ENCODE measurements around the gene FOXJ3. TPM values are rescaled to one million over a fixed set of nuclear protein-coding genes. Genes with fewer than 3 reads are reported as not detected.

FOXJ3 gene
- total RNA-seq, 4 donors from 2014 or later, result 34.5 to 40.0 (median 36.1) TPM

DNA sequence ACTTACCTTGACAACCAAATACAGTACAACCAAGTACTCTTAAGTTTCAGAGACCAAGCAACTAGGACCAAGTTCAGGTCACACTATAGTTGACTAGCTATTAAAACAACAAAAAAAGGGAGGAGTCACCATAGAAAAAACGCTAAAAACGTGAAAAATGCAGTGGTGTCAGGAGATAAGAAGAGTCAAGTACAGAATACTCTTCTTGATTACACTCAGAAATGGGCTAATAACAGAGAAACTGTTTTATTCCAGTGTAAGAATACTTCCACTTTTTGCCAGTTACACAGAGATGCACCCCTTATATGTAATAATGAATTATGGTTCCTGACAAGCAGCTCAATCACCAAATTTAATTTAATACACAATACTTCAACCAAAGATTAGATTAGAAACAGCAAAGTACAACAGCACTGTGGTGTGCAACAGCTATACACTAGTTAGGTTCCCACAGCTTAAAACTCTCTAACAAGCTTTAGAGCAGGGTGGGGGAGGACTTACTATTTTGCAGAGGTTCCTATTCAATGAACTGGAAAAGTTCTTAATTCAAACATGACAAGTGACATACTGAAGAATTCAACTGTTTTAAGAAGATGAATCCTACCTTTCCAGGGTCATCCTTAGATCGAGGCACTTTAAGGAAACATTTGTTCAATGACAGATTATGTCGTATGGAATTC is 70.4 kb downstream of the FOXJ3 start:
- intact Hi-C loops (cut with DNase I), result no loop called here
- H3K27me3 ChIP-seq, result no peaks in the 10 kb centered on the region
- no peak for TF ChIP-seq POLR2AphosphoS5 (IDR thresholded peaks at IDR 0.05)
- TF ChIP-seq, protein P1, sequence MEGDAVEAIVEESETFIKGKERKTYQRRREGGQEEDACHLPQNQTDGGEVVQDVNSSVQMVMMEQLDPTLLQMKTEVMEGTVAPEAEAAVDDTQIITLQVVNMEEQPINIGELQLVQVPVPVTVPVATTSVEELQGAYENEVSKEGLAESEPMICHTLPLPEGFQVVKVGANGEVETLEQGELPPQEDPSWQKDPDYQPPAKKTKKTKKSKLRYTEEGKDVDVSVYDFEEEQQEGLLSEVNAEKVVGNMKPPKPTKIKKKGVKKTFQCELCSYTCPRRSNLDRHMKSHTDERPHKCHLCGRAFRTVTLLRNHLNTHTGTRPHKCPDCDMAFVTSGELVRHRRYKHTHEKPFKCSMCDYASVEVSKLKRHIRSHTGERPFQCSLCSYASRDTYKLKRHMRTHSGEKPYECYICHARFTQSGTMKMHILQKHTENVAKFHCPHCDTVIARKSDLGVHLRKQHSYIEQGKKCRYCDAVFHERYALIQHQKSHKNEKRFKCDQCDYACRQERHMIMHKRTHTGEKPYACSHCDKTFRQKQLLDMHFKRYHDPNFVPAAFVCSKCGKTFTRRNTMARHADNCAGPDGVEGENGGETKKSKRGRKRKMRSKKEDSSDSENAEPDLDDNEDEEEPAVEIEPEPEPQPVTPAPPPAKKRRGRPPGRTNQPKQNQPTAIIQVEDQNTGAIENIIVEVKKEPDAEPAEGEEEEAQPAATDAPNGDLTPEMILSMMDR (IDR thresholded peaks at IDR 0.05), result no peak
- no peak for TF ChIP-seq EP300 (IDR thresholded peaks at IDR 0.05)
- TF ChIP-seq POLR2A (IDR thresholded peaks at IDR 0.05; ENCODE audit: low read depth), result no peak
- no peak for DNase-seq (ENCODE audit: extremely low spot score)
- peaks cover 12 to 39% (median 33%) of the 10 kb centered on the region in 4 donors for H3K4me1 ChIP-seq
- no peak overlapping the region for H3K4me3 ChIP-seq
- no peaks in the 10 kb centered on the region for H3K9me3 ChIP-seq
- WGBS, result 79% methylated on average over 4 of the region's 4 CpGs
- H3K27ac ChIP-seq (replicated peaks in 1 of 4), result no peak overlapping the region
- H3K36me3 ChIP-seq, result peaks cover 0 to 11% (median 4%) of the 10 kb centered on the region in 4 donors

- no peaks in the 10 kb centered on the region for H3K9me3 ChIP-seq
- no peak overlapping the region for H3K27ac ChIP-seq (replicated peaks in 1 of 4)
- no peak for DNase-seq (ENCODE audit: extremely low spot score)
- intact Hi-C loops (cut with DNase I), result no loop called here
- peaks cover 0 to 11% (median 4%) of the 10 kb centered on the region in 4 donors for H3K36me3 ChIP-seq
- no peaks in the 10 kb centered on the region for H3K27me3 ChIP-seq
- TF ChIP-seq EP300 (IDR thresholded peaks at IDR 0.05) (no peak), POLR2A (IDR thresholded peaks at IDR 0.05; ENCODE audit: low read depth) (no peak), POLR2AphosphoS5 (IDR thresholded peaks at IDR 0.05) (no peak)
- TF ChIP-seq, protein P1 (IDR thresholded peaks at IDR 0.05), result no peak
- H3K4me1 ChIP-seq, result peaks cover 24 to 55% (median 47%) of the 10 kb centered on the region in 4 donors
- H3K4me3 ChIP-seq, result no peak overlapping the region
These were observed 72.0 kb downstream of the FOXJ3 start for GRCh38 chr1:42263019-42263418.

- 100% methylated on average over 1 of the region's 1 CpG for WGBS
These were observed 74.5 kb downstream of the FOXJ3 start for GRCh38 chr1:42260376-42261070.

GRCh38 chr1:42259739-42260064 is 75.3 kb downstream of the FOXJ3 start:
- H3K4me3 ChIP-seq, result no peak overlapping the region
- no peaks in the 10 kb centered on the region for H3K9me3 ChIP-seq
- intact Hi-C loops (cut with DNase I), result no loop called here
- H3K27me3 ChIP-seq, result no peaks in the 10 kb centered on the region
- no peak for DNase-seq (ENCODE audit: extremely low spot score)
- H3K36me3 ChIP-seq, result peaks cover 0 to 8% (median 3%) of the 10 kb centered on the region in 4 donors
- H3K27ac ChIP-seq (replicated peaks in 1 of 4), result peak overlapping the region in 2 of 4 donors; percentile 38 to 47
- TF ChIP-seq, protein P1 (IDR thresholded peaks at IDR 0.05), result no peak
- TF ChIP-seq EP300 (IDR thresholded peaks at IDR 0.05) (no peak), POLR2AphosphoS5 (IDR thresholded peaks at IDR 0.05) (no peak), POLR2A (IDR thresholded peaks at IDR 0.05; ENCODE audit: low read depth) (no peak)
- WGBS, result 12% methylated on average over 4 of the region's 4 CpGs
- H3K4me1 ChIP-seq, result peaks cover 17 to 42% (median 35%) of the 10 kb centered on the region in 4 donors

More at GRCh38 chr1:42260376-42261070, 74.5 kb downstream of the FOXJ3 start:
- no peak for DNase-seq (ENCODE audit: extremely low spot score)
- Histone ChIP-seq H3K4me1 (peaks cover 17 to 43% (median 35%) of the 10 kb centered on the region in 4 donors), H3K9me3 (no peaks in the 10 kb centered on the region), H3K27me3 (no peaks in the 10 kb centered on the region), H3K36me3 (peaks cover 0 to 11% (median 4%) of the 10 kb centered on the region in 4 donors), H3K4me3 (no peak overlapping the region), H3K27ac (replicated peaks in 1 of 4) (no peak overlapping the region)
- TF ChIP-seq, protein P1 (IDR thresholded peaks at IDR 0.05), result no peak
- no peak for TF ChIP-seq POLR2A (IDR thresholded peaks at IDR 0.05; ENCODE audit: low read depth)
- no peak for TF ChIP-seq EP300 (IDR thresholded peaks at IDR 0.05)
- TF ChIP-seq POLR2AphosphoS5 (IDR thresholded peaks at IDR 0.05), result no peak
- intact Hi-C loops (cut with DNase I), result no loop called here

Measured in esophagus muscularis mucosa (tissue), 4 donors.